SK-N-MC (cell line): ENCODE results near the gene CCDC7.
"Not testable (repeated sequence)": the region's sequence is repeated elsewhere in the genome, so short reads cannot be mapped to it uniquely, and the experiment has no call there.

Experiments used
- DNase-seq: peaks from one replicate; pipeline ENCODE4 v3.0.0-alpha.2; 2011; ENCODE audit warnings: low read depth, low spot score
- H3K27ac ChIP-seq: fragments of 200-600 bp; sonication (generic); 2 replicates; pipeline ENCODE4 v1.5.1; 2016; ENCODE audit warnings: mixed run types
- H3K36me3 ChIP-seq: fragments of 200-600 bp; sonication (generic); 2 replicates; pipeline ENCODE4 v1.6.1; 2017; ENCODE audit warnings: antibody characterized with exemption, low read length, mixed read lengths; ENCODE audit not compliant: insufficient read depth
- H3K4me3 ChIP-seq: fragments of 200-600 bp; sonication (generic); 2 replicates; pipeline ENCODE4 v1.5.1; 2016
- H3K9ac ChIP-seq: fragments of 200-600 bp; sonication (generic); 2 replicates; pipeline ENCODE4 v1.8.0; 2017; ENCODE audit warnings: mixed run types, mixed read lengths; ENCODE audit not compliant: insufficient read length
- H3K9me3 ChIP-seq: fragments of 200-600 bp; sonication (generic); 2 replicates; pipeline ENCODE4 v1.6.1; 2017; ENCODE audit warnings: low read depth, mild to moderate bottlenecking, antibody characterized with exemption, low read length, moderate library complexity, mixed read lengths
- EZH2 ChIP-seq: fragments of 200-600 bp; sonication (generic); IDR thresholded peaks from one replicate; pipeline ENCODE4 v1.6.1; 2017; ENCODE audit warnings: antibody characterized with exemption
- FOXP2 ChIP-seq: optimal IDR thresholded peaks from 2 replicates; pipeline ENCODE3; 2011; ENCODE audit warnings: mild to moderate bottlenecking, moderate library complexity; ENCODE audit not compliant: insufficient read depth; ENCODE audit errors: extremely low read length, control extremely low read depth
- POLR2AphosphoS5 ChIP-seq: IDR thresholded peaks from 2 replicates; pipeline ENCODE4 v1.6.1; 2012; ENCODE audit warnings: mild to moderate bottlenecking, low read depth, low read length, borderline replicate concordance

CCDC7 gene

GRCh38 chr10:32445740-32446535 lies at the start of gene CCDC7:
Gene CCDC7, plus strand, starts transcription at chr10:32446140. Its CDS starts 5,503 bp downstream, at chr10:32451643.
- Histone ChIP-seq H3K4me3 (peak within 1 kb of the TSS; percentile 85), H3K9me3 (no peaks in the 10 kb centered on the region), H3K27ac (peak within 1 kb of the TSS; percentile 98), H3K36me3 (no peaks in the 10 kb centered on the region), H3K9ac (peak within 1 kb of the TSS; percentile 89)
- TF ChIP-seq POLR2AphosphoS5 (peak; percentile 38; the same call in 1 of the 2 replicates), FOXP2 (no peak)
- no peak for DNase-seq

GRCh38 chr10:32397163-32397562 lies 48.8 kb upstream of the CCDC7 start:
- not testable (repeated sequence) for H3K9ac ChIP-seq, H3K4me3 ChIP-seq, H3K9me3 ChIP-seq, H3K27ac ChIP-seq, DNase-seq, H3K36me3 ChIP-seq

GRCh38 chr10:32399720-32400119 lies 46.2 kb upstream of the CCDC7 start:
- DNase-seq, H3K27ac ChIP-seq, H3K4me3 ChIP-seq, H3K9me3 ChIP-seq, H3K36me3 ChIP-seq, H3K9ac ChIP-seq: not testable (repeated sequence)

DNA sequence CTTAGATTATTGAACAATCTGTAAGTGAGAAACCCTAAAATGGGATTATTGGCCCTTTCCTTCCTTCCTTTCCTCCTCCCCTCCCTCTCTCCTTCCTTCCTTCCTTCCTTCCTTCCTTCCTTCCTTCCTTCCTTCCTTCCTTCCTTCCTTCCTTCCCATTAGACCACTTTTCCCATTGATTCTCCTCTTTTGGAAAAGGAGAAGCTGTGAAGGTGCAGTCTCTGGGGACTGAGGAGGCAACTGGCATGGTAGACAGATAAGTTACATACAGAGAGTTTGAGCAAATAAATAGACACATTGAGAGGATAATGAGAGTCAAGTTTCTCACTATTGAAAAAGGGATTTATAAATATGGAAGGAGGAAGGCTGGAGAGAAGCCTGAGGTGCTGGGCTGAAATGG lies 45.0 kb upstream of the CCDC7 start:
- no peak overlapping the region for H3K4me3 ChIP-seq
- peak; percentile 80 for DNase-seq
- H3K9ac ChIP-seq = no peak overlapping the region
- H3K36me3 ChIP-seq = no peaks in the 10 kb centered on the region
- no peaks in the 10 kb centered on the region for H3K9me3 ChIP-seq
- TF ChIP-seq EZH2 = no peak
- peak; percentile 51; the same call in 1 of the 2 replicates for TF ChIP-seq POLR2AphosphoS5
- no peak for TF ChIP-seq FOXP2
- peak overlapping the region; percentile 95 for H3K27ac ChIP-seq

DNA sequence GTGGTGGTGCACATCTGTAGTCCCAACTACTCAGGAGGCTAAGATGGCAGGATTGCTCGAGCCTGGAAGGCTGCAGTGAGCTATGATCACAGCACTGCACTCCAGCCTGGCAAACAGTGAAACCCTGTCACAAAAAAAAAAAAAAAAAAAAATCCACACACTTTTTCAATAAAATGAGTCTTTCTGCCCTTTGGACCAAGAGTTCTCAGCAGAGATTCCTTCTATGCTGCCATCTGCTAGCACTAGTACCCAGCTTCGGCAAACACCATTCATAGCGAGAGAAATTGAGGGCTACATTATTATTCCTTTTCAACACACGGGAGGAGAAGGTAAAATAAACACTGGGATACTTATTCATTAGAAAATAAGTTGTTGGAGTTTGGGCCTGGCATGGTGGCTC lies 43.4 kb upstream of the CCDC7 start:
- no peaks in the 10 kb centered on the region for H3K36me3 ChIP-seq
- no peak for DNase-seq
- TF ChIP-seq EZH2 (no peak), FOXP2 (no peak), POLR2AphosphoS5 (no peak)

DNA sequence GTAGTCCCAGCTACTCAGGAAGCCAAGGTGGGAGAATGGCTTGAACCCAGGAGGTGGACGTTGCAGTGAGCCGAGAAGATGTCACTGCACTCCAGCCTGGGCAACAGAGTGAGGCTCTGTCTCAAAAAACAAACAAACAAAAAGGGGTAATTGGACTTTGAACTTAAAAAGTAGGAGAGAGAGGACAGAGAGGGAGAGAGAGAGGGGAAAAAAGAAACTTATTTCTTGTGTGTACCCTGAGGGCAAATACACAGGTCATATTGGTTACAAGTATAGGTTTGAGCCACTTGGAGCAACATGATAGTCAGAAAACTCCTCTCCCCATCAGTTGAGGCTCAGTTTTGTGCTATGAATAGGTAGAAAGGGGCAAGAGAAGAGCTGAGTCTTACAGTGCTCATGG lies 42.8 kb upstream of the CCDC7 start:
- no peak overlapping the region for H3K4me3 ChIP-seq
- TF ChIP-seq FOXP2 (no peak), POLR2AphosphoS5 (no peak), EZH2 (no peak)
- H3K27ac ChIP-seq = no peak overlapping the region
- no peaks in the 10 kb centered on the region for H3K36me3 ChIP-seq
- DNase-seq = no peak
- H3K9me3 ChIP-seq = no peaks in the 10 kb centered on the region
- no peak overlapping the region for H3K9ac ChIP-seq

More for the DNA sequence above, 43.4 kb upstream of the CCDC7 start:
- H3K4me3 ChIP-seq = no peak overlapping the region
- no peak overlapping the region for H3K9ac ChIP-seq
- H3K9me3 ChIP-seq = no peaks in the 10 kb centered on the region
- no peak overlapping the region for H3K27ac ChIP-seq

- H3K36me3 ChIP-seq = no peaks in the 10 kb centered on the region
- DNase-seq = no peak
- H3K9me3 ChIP-seq = no peaks in the 10 kb centered on the region
- no peak overlapping the region for H3K27ac ChIP-seq
- no peak overlapping the region for H3K9ac ChIP-seq
- no peak overlapping the region for H3K4me3 ChIP-seq
- no peak for TF ChIP-seq EZH2
- no peak for TF ChIP-seq FOXP2
- no peak for TF ChIP-seq POLR2AphosphoS5
These were observed 37.2 kb upstream of the CCDC7 start for GRCh38 chr10:32408690-32409089.

GRCh38 chr10:32409741-32410140 lies 36.2 kb upstream of the CCDC7 start:
- H3K27ac ChIP-seq = no peak overlapping the region
- no peak overlapping the region for H3K4me3 ChIP-seq
- no peaks in the 10 kb centered on the region for H3K9me3 ChIP-seq
- no peak for DNase-seq
- H3K9ac ChIP-seq = no peak overlapping the region
- TF ChIP-seq POLR2AphosphoS5 = no peak
- TF ChIP-seq FOXP2 = no peak
- no peak for TF ChIP-seq EZH2
- H3K36me3 ChIP-seq = no peaks in the 10 kb centered on the region

DNA sequence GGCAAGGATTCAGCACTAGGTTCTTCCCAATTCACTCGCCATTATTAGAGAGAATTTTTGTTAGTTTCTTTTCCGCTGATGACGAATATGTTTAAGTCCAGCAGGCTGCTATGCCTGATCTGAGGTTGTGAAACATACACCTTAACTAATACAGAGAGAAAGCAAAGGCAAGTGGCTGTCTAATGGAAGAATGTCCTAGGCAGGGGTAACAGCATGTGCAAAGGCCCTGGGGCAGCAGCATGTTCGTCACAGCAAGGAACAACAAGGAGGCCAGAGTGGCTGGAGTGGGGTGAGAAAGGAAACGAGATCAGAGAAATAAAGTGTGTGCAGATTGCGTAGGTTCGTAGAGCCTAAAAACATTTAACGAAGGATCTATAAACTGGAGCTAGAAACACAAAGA lies 35.4 kb upstream of the CCDC7 start:
- H3K9ac ChIP-seq = no peak overlapping the region
- TF ChIP-seq FOXP2 (no peak), POLR2AphosphoS5 (no peak)

More for the DNA sequence above, 35.4 kb upstream of the CCDC7 start:
- no peak for DNase-seq
- Histone ChIP-seq H3K4me3 (no peak overlapping the region), H3K9me3 (no peaks in the 10 kb centered on the region), H3K27ac (no peak overlapping the region), H3K36me3 (no peaks in the 10 kb centered on the region)
